Measurements from ENCODE around the gene RFX1. TPM values are rescaled to one million over a fixed set of nuclear protein-coding genes. Genes with fewer than 3 reads are reported as not detected.
"Not testable (repeated sequence)": the region's sequence is repeated elsewhere in the genome, so short reads cannot be mapped to it uniquely, and the experiment has no call there.

The RFX1 gene
- total RNA-seq, 4 donors from 2014 or later = 2.7 to 7.2 (median 4.4) TPM

DNA sequence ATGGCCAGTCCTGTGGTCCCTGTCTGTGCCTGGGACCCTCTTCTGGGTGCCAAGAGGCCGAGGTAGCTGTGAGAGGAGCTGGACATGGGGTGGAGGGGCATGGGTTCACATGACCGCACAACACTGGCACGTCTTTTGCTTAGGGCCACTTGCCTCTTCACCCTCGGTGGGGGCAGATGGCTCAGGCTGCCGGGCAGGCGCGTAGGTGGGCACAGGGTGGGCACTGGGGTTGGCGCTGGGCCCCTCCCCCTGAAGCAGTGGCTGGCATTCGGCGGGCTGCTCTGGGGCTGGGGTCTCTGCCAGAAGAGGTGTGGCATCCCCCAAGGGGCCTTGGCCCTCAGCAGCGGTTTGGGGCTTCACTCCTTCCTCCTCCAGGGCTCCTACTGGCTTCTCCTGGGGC is 47.4 kb upstream of the RFX1 start:
- DNase-seq (no peak), ATAC-seq (no peak)
- Histone ChIP-seq H3K4me3 (no peak overlapping the region), H3K9me3 (no peaks in the 10 kb centered on the region), H3K27me3 (peaks cover 9 to 21% (median 17%) of the 10 kb centered on the region in 3 donors), H3K4me1 (no peaks in the 10 kb centered on the region), H3K27ac (no peak overlapping the region), H3K36me3 (no peaks in the 10 kb centered on the region)
- intact Hi-C loops (cut with DNase I; ENCODE audit: low total_unique reads) (no loop called here), in situ Hi-C loops (cut with MboI; ENCODE audit: low sequenced_read_pairs in 4 of 4) (loop anchor here (10.0 to 25.0 kb wide), 3 partner anchors 159 to 466 kb away; no protein-coding TSS in a partner anchor)
- TF ChIP-seq POLR2A (IDR thresholded peaks at IDR 0.05) = no peak
- TF ChIP-seq, protein P1, sequence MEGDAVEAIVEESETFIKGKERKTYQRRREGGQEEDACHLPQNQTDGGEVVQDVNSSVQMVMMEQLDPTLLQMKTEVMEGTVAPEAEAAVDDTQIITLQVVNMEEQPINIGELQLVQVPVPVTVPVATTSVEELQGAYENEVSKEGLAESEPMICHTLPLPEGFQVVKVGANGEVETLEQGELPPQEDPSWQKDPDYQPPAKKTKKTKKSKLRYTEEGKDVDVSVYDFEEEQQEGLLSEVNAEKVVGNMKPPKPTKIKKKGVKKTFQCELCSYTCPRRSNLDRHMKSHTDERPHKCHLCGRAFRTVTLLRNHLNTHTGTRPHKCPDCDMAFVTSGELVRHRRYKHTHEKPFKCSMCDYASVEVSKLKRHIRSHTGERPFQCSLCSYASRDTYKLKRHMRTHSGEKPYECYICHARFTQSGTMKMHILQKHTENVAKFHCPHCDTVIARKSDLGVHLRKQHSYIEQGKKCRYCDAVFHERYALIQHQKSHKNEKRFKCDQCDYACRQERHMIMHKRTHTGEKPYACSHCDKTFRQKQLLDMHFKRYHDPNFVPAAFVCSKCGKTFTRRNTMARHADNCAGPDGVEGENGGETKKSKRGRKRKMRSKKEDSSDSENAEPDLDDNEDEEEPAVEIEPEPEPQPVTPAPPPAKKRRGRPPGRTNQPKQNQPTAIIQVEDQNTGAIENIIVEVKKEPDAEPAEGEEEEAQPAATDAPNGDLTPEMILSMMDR (IDR thresholded peaks at IDR 0.05 in 4 of 5, conservative IDR thresholded peaks at IDR 0.05 in 1 of 5) = no peak

DNA sequence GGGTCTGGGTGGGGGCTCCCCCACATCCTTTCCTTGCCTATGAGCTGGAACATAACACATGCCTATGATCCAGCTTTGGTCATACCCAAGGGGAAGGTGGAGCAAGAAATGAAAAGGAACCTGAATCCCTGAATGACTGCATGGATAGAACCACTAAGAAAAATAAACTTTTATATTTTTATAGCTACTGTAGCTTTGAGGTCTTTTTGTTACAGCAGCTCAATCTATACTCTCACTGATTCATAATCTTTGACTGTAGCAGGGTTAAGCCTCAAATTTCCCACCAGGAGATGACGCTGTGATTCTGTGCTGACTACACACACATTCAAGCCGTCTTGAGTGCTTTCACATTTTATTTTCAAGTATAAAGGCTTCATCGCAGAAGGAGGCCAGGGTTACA is 46.9 kb upstream of the RFX1 start:
- Histone ChIP-seq H3K36me3 (no peaks in the 10 kb centered on the region), H3K27me3 (peaks cover 4 to 17% (median 12%) of the 10 kb centered on the region in 3 donors), H3K9me3 (no peaks in the 10 kb centered on the region), H3K27ac (no peak overlapping the region), H3K4me3 (no peak overlapping the region), H3K4me1 (no peaks in the 10 kb centered on the region)
- TF ChIP-seq, protein P1 (IDR thresholded peaks at IDR 0.05 in 4 of 5, conservative IDR thresholded peaks at IDR 0.05 in 1 of 5) = no peak
- no peak for TF ChIP-seq POLR2A (IDR thresholded peaks at IDR 0.05)
- no peak for ATAC-seq
- intact Hi-C loops (cut with DNase I; ENCODE audit: low total_unique reads) = no loop called here
- in situ Hi-C loops (cut with MboI; ENCODE audit: low sequenced_read_pairs in 4 of 4) = loop anchor here (10.0 to 25.0 kb wide), 3 partner anchors 158 to 466 kb away; no protein-coding TSS in a partner anchor
- no peak for DNase-seq

DNA sequence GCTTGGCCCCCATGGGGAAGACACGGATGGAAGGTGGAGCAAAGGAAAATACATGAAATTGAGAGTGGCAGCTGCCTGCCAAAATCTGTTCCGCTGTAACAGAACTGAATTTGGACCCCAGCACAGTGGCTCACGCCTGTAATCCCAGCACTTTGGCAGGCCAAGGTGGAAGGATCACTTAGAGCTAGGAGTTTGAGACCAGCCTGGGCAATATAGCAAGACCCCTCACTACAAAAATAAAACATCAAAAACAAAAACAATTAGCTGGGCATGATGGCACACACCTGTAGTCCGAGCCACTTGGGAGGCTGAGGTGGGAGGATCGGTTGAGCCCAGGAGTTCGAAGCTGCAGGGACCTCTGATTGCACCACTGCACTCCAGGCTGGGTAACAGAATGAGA is 46.4 kb upstream of the RFX1 start:
- in situ Hi-C loops (cut with MboI; ENCODE audit: low sequenced_read_pairs in 4 of 4) (loop anchor here (10.0 to 25.0 kb wide), 3 partner anchors 158 to 465 kb away; no protein-coding TSS in a partner anchor), intact Hi-C loops (cut with DNase I; ENCODE audit: low total_unique reads) (no loop called here)
- Histone ChIP-seq H3K4me3 (no peak overlapping the region), H3K27me3 (peaks cover 0 to 11% (median 7%) of the 10 kb centered on the region in 3 donors), H3K4me1 (no peaks in the 10 kb centered on the region), H3K9me3 (no peaks in the 10 kb centered on the region), H3K27ac (no peak overlapping the region), H3K36me3 (no peaks in the 10 kb centered on the region)
- ATAC-seq = no peak
- no peak for DNase-seq
- TF ChIP-seq POLR2A (IDR thresholded peaks at IDR 0.05) = no peak
- TF ChIP-seq, protein P1 (IDR thresholded peaks at IDR 0.05 in 4 of 5, conservative IDR thresholded peaks at IDR 0.05 in 1 of 5) = no peak

DNA sequence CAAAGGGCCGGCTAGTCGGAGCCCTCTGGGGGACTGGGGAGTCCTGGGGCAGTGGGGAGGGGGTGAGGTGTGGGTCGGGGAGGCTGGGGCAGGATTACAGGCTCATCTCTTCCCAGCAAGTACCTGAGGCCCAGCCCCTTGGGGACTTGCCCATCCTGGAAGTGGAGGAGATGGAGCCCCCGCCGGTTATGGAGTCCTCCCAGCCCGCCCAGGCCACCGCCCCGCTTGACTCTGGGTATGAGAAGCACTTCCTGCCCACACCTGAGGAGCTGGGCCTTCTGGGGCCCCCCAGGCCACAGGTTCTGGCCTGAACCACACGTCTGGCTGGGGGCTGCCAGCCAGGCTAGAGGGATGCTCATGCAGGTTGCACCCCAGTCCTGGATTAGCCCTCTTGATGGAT is 45.9 kb upstream of the RFX1 start:
- H3K4me3 ChIP-seq = no peak overlapping the region
- no peak for TF ChIP-seq POLR2A (IDR thresholded peaks at IDR 0.05)
- TF ChIP-seq, protein P1 (IDR thresholded peaks at IDR 0.05 in 4 of 5, conservative IDR thresholded peaks at IDR 0.05 in 1 of 5) = no peak
- peaks cover 0 to 8% (median 2%) of the 10 kb centered on the region in 3 donors for H3K27me3 ChIP-seq
- no peaks in the 10 kb centered on the region for H3K4me1 ChIP-seq
- in situ Hi-C loops (cut with MboI; ENCODE audit: low sequenced_read_pairs in 4 of 4) = loop anchor here (10.0 to 25.0 kb wide), 3 partner anchors 157 to 465 kb away; no protein-coding TSS in a partner anchor
- no peak overlapping the region for H3K27ac ChIP-seq
- intact Hi-C loops (cut with DNase I; ENCODE audit: low total_unique reads) = no loop called here
- ATAC-seq = no peak
- no peak for DNase-seq
- no peaks in the 10 kb centered on the region for H3K36me3 ChIP-seq
- H3K9me3 ChIP-seq = no peaks in the 10 kb centered on the region

DNA sequence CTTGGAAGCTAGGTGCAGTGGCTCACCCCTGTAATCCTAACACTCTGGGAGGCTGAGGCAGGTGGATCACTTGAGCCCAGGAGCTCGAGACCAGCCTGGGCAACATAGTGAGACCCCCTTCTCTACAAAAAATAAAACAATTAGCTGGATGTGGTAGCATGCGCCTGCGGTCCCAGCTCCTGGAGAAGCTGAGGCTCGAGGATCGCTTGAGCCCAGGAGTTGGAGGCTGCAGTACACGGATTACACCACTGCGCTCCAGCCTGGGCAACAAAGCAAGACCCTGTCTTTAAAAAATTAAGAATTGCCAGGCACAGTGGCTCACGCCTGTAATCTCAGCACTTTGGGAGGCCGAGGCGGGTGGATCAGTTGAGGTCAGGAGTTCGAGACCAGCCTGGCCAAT is 44.8 kb upstream of the RFX1 start:
- in situ Hi-C loops (cut with MboI; ENCODE audit: low sequenced_read_pairs in 4 of 4) = loop anchor here (10.0 to 25.0 kb wide), 3 partner anchors 156 to 464 kb away; no protein-coding TSS in a partner anchor

More for the DNA sequence above, 44.8 kb upstream of the RFX1 start:
- H3K4me1 ChIP-seq; H3K36me3 ChIP-seq; intact Hi-C loops (cut with DNase I; ENCODE audit: low total_unique reads); H3K4me3 ChIP-seq; ATAC-seq; H3K27me3 ChIP-seq; H3K9me3 ChIP-seq; H3K27ac ChIP-seq; DNase-seq: not testable (repeated sequence)

All from gastrocnemius medialis (tissue), 4 donors.